HG02588 (cell line): ENCODE data around the gene UNC5CL.
"Not testable (repeated sequence)": the region's sequence is repeated elsewhere in the genome, so short reads cannot be mapped to it uniquely, and the experiment has no call there.

Source experiments
- ATAC-seq: cut with Tn5 transposase; IDR thresholded peaks from one replicate; pipeline ENCODE4 v1.9.1; 2021; ENCODE audit warnings: mild to moderate bottlenecking, moderate library complexity; ENCODE audit not compliant: unreplicated experiment

The UNC5CL gene

GRCh38 chr6:41011673-41012072, 27.3 kb downstream of the UNC5CL start:
- ATAC-seq = no peak

GRCh38 chr6:41009669-41010068, 29.4 kb downstream of the UNC5CL start:
- ATAC-seq = no peak

- ATAC-seq = no peak
These were observed 31.0 kb downstream of the UNC5CL start for GRCh38 chr6:41008011-41008410.

DNA sequence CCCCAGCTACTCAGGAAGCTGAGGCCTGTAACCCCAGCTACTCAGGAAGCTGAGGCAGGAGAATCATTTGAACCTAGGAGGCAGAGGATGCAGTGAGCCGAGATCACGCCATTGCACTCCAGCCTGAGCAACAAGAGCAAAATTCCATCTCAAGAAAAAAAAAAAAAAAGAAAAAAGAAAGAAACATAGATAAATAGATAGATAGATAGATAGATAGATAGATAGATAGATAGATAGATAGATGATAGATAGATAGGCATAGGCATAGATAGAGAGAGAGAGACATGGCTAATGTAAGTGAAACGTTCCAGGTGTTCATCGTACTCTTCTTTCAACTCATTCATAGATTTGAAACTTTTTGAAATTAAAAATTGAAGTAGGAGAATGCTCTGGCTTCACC, 32.0 kb downstream of the UNC5CL start:
- not testable (repeated sequence) for ATAC-seq

GRCh38 chr6:41006217-41006616, 32.8 kb downstream of the UNC5CL start:
- ATAC-seq = not testable (repeated sequence)

DNA sequence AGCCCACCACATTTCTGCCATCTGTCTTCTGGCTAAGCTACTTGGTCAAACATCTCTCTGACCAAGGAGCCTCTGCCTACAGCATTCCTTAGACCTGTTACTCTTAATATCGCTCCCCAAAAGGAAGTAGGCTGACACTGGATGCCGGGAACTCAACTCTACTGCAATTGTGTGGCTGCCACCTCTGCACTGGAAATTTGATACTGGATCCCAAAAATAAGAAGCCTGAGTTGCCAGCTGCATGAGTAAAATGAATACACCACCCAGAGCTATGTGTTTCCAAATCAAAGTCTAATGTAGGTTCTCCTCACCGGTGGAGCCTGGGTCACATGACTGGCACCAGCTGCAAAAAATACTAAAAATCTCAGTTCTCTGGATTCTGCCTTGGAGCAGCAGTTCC, 36.9 kb downstream of the UNC5CL start:
- no peak for ATAC-seq

DNA sequence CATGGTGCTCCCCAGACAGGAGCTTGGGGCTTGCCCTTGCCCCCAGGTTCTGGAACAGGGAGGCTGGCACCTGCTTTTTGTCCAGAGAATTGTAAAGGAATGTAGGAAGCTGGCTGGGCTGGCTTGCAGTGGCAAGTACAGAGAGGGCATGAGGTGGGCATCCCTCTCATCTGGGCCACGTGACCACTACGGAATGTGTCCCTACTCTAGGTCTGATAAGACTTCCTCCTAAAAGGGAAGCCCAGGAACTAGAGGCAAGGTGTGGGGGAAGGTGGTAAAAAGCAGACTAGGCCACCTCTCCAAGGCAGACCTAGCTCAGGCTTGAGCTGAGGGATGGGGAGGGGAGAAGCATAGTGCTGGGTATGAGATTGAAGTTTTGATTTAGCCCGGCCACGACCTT, 38.8 kb downstream of the UNC5CL start:
- ATAC-seq = no peak

GRCh38 chr6:40999569-40999968, 39.5 kb downstream of the UNC5CL start:
- ATAC-seq = no peak

- no peak for ATAC-seq
These were observed 40.4 kb downstream of the UNC5CL start for GRCh38 chr6:40998661-40999060.

DNA sequence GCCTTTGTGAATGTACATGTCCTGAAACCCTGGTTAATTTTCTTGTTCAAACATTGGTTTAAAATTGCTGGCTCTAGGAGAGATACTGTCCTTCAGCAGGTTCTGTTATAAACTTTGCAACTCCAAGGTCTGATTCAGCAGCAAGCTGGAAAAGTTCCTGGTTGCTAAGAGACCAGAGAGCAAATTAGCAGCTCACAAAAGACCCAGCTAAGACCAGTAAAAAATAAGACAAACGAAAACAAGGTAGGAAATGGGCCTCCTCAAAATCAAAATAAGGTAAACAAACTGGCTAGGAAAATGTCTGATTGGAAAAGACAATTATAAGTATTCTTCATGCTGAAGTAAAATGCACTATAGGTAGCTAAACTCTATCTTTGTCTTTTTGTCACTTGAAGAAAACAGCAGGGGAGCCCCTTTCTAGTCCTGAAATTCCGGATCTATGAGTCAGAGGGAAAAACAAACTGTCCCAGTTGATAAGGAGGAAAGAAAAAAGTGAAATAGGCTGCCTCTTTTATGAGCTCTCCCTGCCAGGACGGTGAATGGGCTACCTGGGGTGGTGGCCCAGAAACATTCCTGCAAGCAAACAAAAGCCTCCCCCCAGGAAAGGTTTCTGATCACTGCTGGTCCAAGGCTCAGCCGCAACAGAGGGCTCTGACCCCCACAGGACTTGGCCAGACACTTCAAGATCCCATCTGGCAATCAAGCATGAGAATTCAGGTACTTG, 41.6 kb downstream of the UNC5CL start:
- no peak for ATAC-seq

DNA sequence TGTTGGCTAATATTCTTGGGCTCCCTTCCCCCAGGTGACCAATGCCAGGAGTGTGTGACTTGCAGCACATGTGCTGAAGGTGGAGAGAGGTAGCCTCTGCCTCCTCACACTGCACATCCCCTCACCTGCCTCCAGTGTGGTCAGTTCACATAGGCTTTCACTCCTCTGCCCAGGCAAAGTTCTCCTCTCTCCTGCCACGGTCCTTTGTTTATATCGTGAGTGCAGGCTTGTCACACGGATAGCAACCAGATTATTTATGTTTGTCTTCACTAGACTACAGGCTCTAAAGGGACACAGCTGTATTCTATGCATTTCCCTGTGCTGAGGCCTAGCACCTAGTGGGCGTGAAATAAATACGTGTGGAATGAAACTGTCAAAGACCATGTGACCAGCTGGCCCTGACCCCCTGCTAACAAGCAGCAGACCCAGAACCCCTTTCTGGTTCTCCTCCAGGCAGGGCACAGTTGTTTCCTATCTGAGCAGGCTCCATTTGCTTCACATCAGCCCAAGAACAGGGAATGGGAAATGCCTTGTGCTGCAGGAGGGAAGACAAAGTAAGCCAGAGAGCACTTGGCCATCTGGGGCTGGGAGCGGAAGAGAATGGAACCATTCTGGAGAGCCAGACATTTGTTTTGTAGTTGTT, 42.3 kb downstream of the UNC5CL start:
- no peak for ATAC-seq

DNA sequence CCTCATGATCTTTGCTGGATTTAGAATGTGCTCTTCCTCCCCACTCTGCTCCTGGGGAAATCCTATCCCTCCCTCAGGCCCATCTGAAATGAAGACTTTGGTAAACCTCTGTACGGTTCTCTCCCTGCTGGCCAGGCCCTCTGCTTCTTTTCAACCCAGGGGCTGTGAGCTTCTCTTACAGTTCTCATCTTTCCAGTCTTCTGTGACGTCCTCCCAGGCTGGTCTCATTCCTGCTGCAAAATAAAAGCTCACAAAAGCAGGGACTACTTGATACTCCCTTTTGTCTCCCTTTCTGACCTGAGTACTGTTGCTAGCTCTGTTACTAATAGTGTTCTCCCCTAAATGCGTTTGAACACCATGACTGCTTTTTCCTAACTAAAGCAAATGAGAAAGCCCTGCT, 46.3 kb downstream of the UNC5CL start:
- no peak for ATAC-seq

GRCh38 chr6:40990301-40990700, 48.7 kb downstream of the UNC5CL start:
- ATAC-seq = no peak

- ATAC-seq = no peak
These were observed 49.5 kb downstream of the UNC5CL start for GRCh38 chr6:40989204-40990169.

DNA sequence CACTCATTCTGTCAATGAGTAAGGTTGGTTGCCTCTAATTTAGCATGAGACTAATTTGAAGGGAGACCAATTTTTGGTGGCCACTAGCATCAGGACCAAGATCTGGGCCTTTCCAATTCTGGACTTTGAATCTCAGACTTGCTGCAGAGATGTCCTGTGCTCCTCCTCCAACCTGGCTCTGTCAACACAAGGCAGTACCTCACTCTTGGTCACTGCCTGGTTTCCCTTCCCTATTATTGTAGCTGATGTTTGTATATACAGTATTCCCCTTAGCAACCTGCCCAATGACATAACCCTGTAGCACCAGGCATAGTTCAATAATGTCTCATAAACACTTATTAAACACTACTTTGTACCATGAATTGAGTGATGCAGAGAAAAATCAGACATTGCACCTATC, 50.4 kb downstream of the UNC5CL start:
- ATAC-seq = no peak

DNA sequence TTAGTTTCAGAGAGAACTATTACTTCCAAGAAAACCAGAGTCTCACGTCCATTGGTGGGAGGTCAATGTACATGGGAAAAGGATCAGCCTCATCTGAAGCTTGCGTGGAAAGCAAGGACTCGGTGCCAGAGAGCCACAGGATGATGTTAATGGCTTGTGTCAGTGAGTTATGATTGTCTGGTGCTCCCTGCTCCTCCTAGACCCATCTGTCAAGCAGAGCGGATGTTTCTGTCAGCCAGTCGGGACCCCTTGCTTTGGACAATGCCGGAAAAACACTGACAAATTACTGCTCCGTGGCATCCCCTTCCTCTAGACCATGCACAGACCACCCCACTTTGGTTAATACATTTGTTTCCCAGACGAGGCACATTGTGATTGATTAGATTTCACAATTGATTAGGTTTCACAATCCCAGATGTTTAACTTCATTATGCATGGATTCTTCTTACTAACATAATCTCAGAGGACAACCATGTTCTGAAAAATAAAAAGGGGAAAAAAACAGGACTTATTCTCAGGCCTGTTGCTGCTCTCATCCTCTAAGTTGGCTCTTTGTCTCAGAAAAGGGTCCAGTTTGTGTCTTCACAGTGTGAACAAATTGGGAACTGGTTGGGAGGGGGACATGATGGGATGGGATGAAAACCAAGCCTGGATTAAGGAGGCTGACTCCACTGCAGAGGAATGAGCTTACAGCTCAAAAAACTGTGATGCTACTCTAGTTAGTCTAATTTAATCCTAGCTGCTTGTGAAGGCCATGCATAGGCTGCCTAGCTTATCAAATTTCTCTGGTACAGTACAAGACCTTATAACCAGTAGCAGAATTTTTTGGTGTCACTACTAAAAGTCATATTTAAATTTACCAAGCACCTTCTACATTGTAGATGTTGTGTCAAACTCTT, 51.9 kb downstream of the UNC5CL start:
- no peak for ATAC-seq

- ATAC-seq = no peak
These were observed 52.7 kb downstream of the UNC5CL start for GRCh38 chr6:40986364-40986763.

DNA sequence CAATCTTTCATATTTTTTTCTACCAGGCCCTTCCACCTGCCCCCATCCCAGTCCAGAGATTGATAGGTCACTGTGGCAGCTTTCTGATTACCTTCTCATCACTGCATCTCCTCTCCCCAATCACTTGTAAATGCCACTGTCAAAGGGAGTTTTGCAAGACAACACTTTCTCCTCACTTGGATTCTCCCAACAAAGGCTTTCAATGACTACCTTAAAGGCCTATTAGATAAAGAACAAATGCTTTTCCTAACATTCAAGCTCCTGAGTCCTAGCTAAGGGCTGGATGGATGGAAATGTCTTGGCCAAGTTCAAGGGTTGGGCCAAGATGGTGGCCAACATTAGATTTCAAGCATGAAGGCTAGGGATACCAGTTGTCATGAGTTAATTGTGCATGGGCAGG, 55.3 kb downstream of the UNC5CL start:
- ATAC-seq = no peak

DNA sequence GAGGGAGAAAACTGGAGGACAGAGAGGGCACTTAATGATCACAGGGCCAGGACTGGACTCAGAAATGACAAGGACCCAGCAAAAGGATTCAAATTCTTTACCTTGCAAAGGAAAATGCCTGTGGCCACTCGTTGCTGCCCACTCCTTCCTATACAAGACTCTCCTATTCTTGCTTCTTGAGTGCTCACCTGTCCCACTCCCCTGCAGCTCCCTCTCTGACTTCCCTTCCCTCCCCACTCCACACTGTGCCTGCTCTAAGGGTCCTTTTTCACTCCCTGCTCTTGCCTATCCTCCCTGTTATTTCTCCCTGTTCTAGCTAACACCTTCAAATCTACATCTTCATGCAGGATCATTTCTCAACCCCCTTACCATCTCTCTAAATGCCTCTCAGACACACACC, 56.1 kb downstream of the UNC5CL start:
- no peak for ATAC-seq

- ATAC-seq = no peak
These were observed 60.2 kb downstream of the UNC5CL start for GRCh38 chr6:40978687-40979289.
